ENCODE results near the gene MOB3B.

MOB3B gene

DNA sequence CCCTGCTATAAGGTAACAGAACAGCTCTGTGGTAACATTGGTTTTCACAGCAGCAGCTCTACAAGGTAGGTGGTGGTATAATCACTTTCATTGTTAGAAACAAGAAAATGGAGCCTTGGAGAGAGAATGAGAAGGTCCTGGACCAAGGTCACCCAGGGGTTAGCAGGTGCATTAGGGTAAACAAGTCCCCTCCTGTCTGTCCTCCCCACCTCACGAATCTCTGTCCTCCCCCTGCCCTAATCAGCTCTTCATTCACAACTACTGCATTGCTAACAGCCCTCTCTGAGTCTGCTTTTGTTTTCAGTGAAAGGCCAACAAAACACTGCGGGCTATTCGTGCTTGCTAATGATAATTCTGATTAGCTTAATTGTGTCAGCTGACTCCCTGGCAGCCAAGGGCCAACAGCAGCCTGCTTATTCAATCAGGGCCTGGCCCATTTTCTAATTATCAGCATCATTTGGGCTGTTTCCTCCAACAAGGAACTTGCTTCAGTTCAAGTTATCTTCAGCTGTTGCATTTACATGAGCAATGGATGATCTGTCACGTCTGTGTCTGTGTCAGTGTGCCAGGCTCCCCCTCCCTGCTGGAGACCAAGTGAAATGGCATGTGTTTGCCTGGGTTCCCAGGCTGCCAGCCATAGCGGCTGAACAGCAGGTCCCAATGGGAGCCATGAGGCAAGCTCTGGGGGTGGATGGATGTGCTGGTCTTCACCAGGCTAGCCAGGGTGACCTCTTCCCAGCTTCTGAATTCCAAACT lies 176.0 kb downstream of the MOB3B start:
- no peak for DNase-seq

DNA sequence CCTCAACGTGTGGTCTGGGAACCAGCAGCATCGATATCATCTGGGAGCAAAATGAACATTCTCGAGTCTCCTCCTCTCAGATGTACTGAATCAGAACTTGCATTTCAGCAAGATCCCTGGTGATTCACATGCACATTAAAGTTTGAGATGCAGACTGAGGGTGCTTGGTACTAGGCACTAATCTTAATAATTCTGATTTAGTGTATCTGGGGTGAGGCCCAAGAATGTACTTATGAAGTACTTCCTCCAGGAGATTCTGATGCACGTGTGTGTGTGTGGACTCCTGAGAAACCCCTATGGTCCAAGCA lies 176.5 kb downstream of the MOB3B start:
- no peak for DNase-seq

DNA sequence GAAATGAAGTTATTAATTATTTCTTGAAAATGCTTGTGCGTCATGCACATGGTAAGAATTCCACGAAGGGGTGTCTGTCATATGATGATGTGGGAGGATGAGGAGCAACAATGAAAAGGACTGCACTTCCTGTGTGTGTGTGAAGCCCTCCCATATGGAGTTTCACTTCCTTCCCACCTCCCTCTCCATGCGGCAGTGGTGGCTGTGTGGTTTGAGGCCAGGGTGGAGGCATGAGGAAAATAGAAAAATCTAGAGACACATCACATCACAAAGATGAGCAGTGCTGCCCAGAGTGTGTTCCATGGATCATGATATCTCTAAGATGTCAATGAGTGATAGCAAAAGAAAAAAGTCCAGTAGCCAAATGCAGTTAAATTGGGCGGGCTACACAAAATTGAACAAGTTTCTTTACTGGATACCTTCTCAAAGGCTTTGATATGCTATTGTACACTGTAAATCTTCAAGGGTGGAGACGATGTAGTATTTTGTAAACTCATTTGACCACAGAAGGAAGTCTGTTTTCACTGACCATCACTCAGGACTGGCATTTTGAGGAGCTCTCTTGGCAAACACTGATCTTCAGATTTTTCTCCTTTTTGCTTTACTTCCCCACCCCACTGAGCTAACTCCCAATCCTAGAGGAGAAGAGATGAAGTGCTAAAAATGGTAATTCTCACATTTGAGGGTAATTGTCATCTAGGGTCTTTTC lies 177.0 kb downstream of the MOB3B start:
- DNase-seq = no peak

DNA sequence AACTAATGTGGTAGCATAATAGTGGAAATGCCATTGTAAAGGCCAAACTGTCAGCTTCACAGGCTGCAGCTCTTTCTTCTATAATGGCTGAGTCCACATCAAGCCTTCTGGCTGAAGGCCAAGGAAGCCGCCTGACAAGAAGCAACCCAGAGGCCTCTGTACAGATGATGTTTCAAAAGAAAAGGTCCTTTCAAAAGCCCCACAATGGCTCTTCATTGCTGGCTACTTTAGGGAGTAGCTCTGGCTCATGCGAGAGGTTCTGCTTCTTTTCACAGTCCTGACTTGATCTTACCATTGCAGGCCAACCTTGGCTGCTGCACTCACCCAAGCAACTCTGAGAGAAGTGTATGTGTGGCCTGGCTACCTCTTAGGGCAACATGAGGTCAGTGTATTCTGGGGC lies 178.2 kb downstream of the MOB3B start:
- no peak for DNase-seq

DNA sequence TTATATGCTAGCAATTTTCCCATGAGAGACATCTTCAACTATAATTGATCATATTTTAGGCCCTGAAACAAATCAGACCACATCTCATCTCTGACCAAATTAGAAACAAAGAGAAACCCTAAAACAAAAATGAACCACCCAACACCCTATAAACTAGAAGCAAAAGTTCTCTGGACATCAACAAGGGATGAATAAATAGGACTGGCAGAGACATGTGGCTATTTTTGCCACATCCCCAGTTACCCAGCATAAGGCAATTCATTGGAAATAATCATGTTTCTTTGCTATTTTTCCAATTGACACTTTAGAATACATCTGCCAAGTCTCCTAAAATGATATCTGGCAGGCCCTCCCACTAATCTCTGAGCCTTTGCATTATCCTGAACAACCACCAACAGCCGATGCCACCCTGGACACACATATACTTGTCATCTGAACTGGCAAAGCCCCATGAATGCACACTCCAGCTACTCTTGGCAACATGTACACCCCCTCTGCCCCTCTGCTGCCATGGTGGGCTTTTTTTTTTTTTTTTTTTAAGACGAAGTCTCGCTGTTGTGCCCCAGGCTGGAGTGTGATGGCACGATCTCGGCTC lies 179.1 kb downstream of the MOB3B start:
- no peak for DNase-seq

DNA sequence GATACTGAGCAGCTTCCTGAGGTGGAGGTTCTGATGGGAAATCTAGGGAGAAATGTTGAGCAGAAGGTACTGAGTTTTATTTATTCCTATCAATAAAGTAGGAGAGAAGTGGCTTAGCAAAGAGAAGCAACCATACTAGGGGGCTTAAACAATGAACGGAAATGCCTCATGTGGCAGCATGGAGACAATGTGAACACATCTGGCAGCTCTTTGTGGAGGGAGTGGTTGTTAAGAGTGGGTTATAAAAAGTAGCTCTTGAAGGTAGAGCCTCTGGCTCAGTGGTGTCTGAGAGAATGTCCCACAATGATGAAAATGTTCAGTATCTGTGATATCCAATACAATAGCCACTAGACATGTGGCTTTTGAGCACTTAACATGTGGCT lies 179.9 kb downstream of the MOB3B start:
- no peak for DNase-seq

DNA sequence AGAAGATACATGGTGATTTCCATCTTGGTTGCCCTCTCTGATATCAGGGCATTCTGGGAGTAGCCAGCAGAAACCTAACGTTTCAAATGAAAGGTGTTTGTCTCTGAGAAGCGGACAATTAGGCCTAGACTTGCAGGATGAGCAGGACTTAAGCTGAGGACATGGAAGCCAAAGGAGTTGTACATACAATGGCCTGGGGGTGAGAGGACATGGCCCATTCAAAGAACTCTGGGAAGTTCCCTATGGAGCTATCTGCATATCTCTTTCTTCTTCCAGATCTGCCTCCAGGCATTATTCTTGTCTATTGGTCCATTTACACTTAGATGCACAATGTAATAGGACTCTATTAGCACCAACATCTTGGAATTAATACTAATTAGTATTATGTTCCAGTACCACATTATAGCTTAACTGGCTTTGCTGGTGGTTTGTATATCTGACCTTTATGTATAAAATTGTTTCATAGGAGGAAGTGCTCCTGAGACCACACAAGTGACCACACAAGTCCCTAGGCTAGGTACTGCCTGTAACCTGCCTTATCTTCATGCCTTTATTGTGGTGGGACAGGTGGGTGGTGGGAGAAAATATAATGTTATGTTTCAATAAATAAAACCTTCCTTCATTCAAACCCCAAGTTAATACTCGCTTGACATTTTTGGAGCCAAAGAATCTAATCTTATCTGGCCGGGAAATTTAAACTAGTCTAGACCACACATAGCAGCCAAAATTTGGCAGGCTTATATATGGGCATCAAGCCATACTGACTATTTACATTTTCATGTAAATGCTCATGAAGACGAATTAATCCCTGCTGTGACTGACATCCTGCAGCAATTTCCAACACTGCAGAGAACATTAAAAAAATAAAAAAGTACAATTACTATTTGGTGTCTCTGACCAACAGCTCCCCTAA lies 180.6 kb downstream of the MOB3B start:
- DNase-seq = no peak

DNA sequence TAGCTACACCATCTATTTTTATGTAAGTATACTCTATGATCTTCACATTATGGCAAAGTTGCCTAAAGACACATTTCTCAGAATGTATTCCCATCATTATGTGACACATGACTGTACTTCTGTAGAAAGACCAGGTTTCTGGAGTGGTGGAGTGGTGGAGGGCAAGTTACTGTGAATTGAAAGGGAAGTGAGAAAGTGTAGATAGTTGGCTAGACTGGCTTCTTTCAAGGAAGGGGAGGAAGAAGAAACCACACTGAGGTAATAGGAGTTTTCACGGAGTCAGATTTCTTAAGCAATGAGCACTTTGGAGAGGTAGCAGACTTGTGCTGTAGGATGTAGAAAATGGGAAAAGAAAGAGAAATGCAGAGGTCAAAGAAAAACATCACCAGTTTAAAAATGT lies 181.7 kb downstream of the MOB3B start:
- DNase-seq = no peak

DNA sequence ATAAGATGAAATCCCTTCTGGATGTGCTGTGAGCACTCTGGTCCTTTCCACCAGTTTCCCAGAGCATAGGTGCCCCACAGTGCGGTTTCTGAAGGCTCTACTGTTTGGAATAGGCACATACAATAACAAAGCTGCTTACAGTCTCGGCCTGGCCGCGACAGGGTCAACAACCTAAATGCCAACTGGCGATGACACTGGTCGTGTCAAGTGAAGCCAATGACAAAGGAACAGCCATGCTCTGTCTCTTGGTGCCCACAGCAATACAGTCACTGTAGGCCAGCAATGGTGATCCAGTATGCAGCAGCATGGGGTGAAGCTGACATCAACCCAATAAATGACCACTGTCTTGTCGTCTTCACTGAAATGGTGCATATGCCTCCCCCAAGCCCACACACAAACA lies 184.8 kb downstream of the MOB3B start:
- DNase-seq = no peak

DNA sequence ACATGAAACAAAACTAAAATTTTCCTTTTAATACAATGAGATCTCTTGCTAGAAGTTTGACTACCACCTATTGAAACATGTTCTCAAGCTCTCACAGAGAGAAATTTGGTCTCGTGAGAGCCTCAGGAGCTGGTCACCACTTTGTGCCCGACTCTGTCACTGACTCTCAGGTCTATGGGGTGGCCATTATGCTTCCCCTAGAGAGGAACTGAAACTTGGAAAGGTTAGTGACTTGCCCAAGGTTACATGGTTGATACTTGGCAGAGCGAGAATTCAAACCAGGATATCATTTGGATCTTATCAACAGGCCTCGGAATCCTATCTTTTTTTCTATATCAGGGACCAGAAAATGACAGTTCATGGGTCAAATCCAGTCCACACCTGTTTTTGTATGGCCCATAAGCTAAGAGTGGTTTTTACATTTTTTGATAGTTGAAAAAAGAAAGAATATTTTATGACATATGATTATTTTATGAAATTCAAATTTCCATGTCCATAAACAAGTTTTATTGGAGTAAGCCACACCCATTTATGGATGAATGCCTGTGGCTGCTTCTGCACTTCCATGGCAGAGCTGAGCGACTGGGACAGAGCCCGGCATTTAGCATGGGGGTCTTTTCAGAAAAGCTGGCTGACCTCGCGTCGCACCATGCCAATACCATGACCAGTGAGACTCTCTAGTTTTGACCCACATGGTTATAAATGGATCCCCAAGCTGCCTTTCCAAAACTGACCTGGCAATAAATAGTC lies 187.9 kb downstream of the MOB3B start:
- DNase-seq = no peak

DNA sequence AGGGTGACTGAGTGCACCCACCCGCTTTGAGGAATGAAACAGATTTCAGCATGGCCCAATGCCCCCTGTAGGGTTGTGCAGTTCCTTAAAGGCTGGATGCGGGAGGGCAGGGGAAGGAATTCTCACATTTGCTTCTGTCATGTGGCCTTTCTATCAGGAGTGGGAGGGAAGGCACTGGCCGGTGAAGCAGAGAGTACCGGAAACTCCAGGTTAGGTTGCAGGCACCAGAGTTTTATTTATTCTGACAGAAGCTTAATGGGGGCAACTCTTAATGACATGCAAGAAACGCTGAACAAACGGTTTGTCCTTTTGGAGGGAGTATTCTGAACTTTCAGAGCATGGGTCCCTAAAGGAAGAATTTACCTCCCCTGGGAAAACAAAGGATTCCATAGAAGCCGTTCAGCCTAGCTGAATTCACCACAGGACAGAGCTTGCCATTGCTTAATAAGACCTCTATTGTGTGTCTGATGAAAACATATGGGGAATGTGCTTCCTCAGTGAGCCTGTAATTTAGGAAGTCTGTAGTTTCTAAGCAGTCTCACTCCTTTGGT lies 188.6 kb downstream of the MOB3B start:
- no peak for DNase-seq

DNA sequence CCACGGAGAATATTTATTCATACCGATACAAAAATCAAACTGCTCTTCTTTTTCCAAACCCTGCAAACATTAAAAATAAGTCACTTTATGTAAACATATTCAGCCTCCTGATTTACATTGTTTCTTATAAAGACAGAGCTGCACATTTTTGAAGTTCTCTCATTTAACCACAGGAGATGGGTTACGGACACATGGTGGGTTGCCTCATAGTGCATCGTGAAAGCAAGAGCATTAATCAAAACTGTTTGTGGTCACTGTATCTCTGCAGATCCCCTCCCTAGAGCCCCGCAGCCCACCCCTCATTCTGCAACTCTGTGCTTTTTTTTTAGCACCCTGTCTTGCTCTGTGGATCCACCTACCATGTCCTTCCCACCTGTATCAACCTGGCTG lies 189.3 kb downstream of the MOB3B start:
- DNase-seq = no peak

DNA sequence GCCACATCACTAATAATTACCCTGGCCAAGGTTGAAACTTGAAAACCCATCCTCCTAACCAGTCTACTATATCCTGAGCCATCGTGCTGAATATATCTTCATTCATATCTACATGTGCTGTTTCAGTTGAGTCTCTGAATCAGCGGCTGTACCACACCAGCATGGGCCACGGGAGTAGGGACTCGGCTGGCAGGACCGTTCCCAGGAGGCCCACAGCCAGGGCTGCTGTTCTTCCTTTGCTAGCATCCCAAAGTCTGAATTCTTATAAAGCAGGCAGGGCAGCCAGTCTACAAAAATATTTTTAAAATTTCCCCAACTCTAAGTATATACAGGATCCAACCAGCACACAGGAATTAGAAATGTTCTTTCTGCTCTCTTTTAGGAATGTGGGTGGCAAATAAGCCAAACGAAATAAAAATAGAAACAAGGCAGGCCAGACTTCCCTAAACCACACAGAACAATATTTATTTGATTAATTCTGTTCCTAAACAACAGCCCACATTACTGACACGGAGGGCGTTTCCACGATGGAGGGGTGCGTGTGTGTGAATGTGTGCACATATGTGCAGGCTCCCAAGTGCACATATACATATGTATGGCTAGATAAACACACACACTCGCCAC lies 189.8 kb downstream of the MOB3B start:
- DNase-seq = no peak

DNA sequence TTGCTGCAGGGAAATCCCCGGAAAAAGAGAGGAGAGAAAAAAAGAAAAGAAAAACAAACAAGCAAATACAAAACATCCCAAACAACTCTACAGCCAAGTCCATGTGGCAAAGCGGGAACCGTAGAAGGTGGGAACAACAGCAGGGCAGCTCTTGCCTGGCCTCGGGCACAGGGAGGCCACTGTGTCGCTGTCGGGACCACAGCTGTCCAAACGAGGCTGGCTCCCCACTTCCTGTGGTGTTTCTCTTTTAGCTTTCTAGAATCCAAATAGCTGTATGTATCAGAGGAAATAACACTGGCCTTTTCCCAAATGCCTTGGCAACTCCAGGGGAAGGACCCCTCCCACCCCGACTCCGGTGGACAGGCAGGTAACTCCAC lies 191.1 kb downstream of the MOB3B start:
- DNase-seq = no peak

DNA sequence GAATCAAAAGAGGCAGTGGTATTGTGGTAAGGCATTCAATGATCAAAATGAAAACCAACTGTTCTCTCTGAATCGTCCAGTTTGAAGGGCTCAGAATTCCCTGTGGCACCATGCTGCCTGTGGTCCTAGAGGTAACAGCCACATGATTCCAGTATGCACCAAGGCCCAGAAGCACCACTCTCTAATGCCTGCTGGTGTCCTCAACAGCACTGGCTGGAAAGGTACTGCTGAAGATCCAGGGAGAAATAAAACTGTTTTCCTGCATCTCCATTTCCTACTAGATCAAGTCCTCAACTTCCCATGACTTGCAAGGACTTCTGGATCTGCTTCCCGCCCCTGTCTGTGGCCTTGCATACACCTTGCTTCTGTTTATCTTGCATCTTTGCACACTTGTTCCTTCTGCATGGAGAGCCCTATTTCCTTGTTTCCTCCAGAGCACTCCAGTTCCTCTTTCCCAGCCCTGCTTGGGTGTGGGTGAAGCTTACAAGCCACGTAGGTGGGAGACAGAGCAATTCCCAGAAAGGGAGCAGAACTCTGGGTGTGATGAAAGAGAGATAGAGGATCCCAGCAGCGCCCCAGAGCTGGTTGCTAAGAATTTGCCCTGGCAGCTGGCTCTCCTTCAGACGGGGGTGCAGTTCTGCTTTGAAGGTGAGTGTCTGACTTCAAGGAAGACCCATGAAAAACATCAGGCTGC lies 191.6 kb downstream of the MOB3B start:
- DNase-seq = no peak

DNA sequence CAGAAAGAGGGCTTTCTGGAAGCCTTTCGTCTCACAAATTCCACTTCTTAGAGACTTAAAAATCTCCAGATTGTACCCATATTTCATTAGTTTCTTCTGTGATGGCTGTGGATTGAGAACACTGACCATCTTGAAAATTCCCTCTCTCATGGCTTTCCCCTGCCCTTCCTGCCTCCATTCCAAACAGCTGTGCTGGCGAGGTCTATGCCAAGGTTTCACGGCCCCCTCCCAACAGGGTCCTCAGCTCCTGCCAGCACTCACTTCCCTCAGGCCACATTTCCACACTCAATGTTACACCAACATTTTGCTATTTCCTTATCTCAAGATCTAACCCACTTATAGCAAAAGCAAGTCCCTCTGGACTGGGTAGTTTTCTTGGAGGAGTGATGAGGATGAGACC lies 192.4 kb downstream of the MOB3B start:
- DNase-seq = no peak

DNA sequence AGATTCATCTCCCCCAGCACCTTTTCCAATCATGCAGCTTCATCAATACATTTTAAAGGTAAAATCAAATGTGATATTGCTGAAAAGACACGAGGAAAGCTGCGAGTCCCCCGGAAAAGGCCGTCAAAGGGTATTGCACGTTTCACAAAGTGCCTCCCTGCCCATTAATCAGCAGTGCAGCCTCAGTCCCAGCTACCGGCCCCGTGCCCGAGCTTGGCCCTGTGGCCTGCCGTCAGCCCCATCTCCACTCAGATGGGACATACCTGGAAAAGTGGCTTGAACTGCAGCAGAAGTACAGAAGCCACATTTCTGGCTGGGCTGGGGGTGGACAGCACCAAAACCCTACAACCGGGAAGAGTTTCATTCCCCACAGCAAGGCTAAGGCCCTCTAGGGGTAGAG lies 192.8 kb downstream of the MOB3B start:
- no peak for DNase-seq

DNA sequence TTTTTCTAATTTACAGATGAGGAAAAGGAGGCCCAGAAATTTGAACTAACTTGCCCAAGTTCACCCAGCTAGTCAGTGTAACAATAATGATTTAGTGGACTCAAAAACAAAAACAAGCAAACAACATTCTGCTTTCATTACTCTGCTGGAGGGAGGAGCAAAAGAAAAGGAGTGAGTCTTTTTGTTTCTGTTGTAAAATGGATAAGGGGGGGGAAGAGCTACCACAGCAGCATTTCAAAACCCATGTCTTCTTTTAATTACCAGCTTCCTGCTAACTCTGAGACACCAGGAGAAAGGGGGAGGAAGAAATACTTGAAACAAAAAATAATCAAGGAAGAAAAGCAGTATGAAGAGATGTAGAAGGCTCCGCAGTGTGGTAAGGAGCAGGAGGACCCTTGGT lies 193.5 kb downstream of the MOB3B start:
- no peak for DNase-seq

DNA sequence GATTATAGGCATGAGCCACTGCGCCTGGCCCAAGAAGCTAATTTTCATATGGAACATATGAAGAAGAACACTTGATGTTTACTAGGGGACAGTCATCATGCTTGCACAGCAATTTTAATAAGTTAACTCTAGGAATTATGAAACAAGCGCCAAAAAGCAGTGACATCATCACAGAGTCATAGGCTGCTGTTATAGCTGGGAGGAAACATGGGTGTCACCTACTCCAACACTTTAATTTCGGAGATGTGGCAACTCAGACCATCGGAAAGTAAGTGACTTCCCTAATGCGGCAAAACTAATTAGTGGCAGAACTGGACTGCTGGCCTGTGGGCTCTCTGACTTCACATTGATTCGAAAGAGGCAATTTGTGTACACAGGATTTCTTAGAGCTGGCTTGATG lies 194.5 kb downstream of the MOB3B start:
- DNase-seq = no peak

DNA sequence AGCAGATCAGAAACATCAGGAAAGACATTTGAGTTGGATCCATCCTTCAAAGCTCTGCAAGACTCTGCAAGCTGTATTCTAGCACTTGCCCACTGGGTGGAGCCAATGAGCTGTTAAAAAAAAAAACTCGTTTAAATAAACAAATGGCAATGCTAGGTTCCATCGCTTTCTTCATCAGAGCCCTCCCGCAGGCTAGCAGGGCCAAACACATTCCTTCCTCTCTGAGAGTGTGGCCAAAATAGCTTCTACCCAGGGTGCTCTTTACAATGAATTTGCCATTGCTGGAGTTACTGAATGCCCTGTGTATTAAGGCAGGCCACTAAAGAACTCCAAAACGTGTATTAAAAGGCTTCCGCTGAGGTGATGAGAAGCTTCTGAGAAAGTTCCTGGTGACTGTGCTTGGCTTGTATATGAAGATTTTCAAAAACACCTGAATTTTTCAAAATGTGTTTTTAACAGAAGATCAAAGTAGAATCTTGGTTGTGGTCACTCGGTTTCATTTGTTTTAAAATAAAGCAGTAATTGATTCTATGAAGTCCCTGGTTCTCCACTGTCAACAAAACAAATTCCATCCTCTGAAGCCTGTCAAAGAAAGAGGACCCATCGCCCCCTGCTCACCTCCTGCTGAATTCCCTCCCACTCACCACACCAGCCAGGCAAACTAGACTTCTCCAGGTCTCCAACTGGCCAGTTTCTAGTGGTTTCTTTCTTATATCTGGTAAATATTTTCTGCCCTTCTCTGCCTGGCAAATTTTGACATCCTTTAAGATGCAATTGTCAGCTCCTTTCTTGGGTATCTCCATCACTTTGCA lies 196.2 kb downstream of the MOB3B start:
- peak; percentile 41 to 46 for DNase-seq

DNA sequence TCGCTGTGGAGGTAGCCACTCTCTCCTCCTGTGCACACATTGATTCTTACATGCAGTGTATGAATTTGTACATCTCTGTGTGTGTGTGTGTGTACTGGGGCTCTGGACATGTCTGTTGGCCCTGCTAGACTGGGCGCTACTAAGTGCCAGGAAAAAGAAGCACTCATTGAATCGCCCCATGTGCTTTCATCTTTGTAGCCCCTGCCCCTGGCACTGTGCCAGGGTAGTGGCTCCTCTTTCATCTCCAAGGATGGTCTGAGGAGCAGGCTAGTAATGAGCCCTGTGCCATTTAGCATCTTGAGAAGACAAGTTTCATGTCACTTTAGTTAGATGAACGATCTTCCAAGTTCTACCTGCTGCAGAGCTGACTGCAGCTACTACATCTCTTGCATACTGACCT lies 198.2 kb downstream of the MOB3B start:
- no peak for DNase-seq
